Osteocyte (in vitro differentiated cells): Measurements from ENCODE around the gene GALE. TPM values are rescaled to one million over a fixed set of nuclear protein-coding genes. Genes with fewer than 3 reads are reported as not detected.
"Not testable (repeated sequence)": the region's sequence is repeated elsewhere in the genome, so short reads cannot be mapped to it uniquely, and the experiment has no call there.

Source experiments
- DNase-seq: peaks from one replicate; pipeline ENCODE4 v3.0.0; 2021; ENCODE audit warnings: mixed read lengths; ENCODE audit not compliant: unreplicated experiment; ENCODE audit errors: extremely low spot score
- H3K27ac Mint-ChIP-seq: one replicate; pipeline ENCODE4 v1.8.0; 2021; ENCODE audit warnings: mild to moderate bottlenecking, mixed read lengths; ENCODE audit not compliant: unreplicated experiment
- H3K27me3 Mint-ChIP-seq: one replicate; pipeline ENCODE4 v1.8.0; 2021; ENCODE audit warnings: mixed read lengths; ENCODE audit not compliant: unreplicated experiment
- H3K36me3 Mint-ChIP-seq: one replicate; pipeline ENCODE4 v1.8.0; 2021; ENCODE audit warnings: mixed read lengths; ENCODE audit not compliant: unreplicated experiment
- H3K4me1 Mint-ChIP-seq: one replicate; pipeline ENCODE4 v1.8.0; 2021; ENCODE audit warnings: mixed read lengths; ENCODE audit not compliant: unreplicated experiment
- H3K4me3 Mint-ChIP-seq: one replicate; pipeline ENCODE4 v1.8.0; 2021; ENCODE audit warnings: mild to moderate bottlenecking, moderate library complexity, mixed read lengths; ENCODE audit not compliant: unreplicated experiment
- H3K9me3 Mint-ChIP-seq: one replicate; pipeline ENCODE4 v1.8.0; 2021; ENCODE audit warnings: mixed read lengths; ENCODE audit not compliant: unreplicated experiment
- total RNA-seq: library from RNA; stranded (reverse); gene quantifications from 2 replicates; pipeline ENCODE4 v1.2.1, GENCODE V29; 2021
- TF ChIP-seq, protein P1 (sequence below): fragments of 200-600 bp; sonication (generic); IDR thresholded peaks from 2 replicates; pipeline ENCODE4 v1.5.0; 2021; ENCODE audit warnings: antibody characterized with exemption, mild to moderate bottlenecking, moderate library complexity

Gene GALE
- total RNA-seq, 1 donor from 2014 or later, result 17.5 TPM

DNA sequence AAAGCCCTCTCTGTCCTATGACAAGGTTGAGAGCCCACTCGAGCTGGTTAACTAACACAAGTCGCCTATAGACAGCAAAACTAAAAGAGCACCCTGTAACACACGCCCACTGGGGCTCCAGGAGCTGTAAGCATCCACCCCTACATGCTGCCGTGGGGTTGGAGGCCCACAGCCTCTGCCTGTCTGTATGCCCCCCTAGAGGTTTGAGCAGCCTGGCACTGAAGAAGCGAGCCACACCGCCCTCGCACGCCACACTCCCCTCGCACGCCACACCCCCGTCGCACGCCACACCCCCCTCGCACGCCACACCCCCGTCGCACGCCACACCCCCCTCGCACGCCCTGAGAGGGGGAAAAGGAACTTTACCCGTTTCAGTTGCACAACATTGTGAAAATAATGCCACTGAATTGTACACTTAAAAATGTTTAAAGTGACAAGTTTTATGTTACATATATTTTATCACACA is 37.9 kb upstream of the GALE start:
- TF ChIP-seq, protein P1, sequence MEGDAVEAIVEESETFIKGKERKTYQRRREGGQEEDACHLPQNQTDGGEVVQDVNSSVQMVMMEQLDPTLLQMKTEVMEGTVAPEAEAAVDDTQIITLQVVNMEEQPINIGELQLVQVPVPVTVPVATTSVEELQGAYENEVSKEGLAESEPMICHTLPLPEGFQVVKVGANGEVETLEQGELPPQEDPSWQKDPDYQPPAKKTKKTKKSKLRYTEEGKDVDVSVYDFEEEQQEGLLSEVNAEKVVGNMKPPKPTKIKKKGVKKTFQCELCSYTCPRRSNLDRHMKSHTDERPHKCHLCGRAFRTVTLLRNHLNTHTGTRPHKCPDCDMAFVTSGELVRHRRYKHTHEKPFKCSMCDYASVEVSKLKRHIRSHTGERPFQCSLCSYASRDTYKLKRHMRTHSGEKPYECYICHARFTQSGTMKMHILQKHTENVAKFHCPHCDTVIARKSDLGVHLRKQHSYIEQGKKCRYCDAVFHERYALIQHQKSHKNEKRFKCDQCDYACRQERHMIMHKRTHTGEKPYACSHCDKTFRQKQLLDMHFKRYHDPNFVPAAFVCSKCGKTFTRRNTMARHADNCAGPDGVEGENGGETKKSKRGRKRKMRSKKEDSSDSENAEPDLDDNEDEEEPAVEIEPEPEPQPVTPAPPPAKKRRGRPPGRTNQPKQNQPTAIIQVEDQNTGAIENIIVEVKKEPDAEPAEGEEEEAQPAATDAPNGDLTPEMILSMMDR, result no peak
- Mint-ChIP-seq H3K27me3 (peaks cover 29% of the 10 kb centered on the region), H3K4me3 (peak overlapping the region; percentile 76), H3K36me3 (no peaks in the 10 kb centered on the region), H3K9me3 (no peaks in the 10 kb centered on the region), H3K27ac (no peak overlapping the region), H3K4me1 (peaks cover 8% of the 10 kb centered on the region)
- DNase-seq, result peak; percentile 88

DNA sequence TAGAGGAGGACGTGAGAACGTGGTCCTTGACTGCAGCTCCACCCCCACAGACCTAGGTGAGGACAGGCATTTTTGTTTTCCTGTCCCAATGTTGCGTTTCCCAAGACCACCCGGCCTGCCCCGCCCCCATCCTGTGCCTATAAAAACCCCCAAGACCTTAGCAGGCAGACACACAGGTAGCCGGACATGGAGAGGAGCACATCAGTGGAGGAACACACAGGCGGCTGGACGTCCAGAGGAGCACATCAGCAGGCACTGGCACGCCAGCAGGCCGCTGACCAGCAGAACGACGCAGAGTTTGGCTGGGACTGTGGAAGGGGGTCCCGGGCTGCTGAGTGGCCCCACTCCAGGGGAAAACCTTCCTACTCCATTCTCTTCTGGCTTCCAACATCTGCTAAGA is 37.4 kb upstream of the GALE start:
- Mint-ChIP-seq H3K27me3 (peaks cover 31% of the 10 kb centered on the region), H3K4me3 (peak overlapping the region; percentile 76), H3K4me1 (peaks cover 8% of the 10 kb centered on the region), H3K36me3 (no peaks in the 10 kb centered on the region), H3K27ac (no peak overlapping the region), H3K9me3 (no peaks in the 10 kb centered on the region)
- DNase-seq, result no peak
- TF ChIP-seq, protein P1, result no peak

DNA sequence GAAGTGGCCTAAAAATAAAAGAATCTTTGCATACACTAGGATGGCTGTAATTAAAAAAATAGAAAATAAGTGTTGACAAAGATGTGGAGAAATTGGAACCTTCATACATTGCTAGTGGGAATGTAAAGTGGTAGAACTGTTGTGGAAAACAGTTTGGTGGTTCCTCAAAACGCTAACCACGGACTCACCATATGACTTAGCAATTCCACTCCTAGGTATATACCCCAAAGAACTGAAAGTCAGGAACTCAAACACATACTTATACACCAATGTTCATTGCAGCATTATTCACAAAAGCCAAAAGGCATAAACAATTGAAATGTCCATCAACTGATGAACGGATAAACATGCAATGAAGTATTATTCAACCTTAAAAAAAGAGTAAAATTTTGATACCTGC is 35.5 kb upstream of the GALE start:
- Mint-ChIP-seq H3K27ac (no peak overlapping the region), H3K4me1 (peaks cover 8% of the 10 kb centered on the region), H3K4me3 (no peak overlapping the region), H3K36me3 (no peaks in the 10 kb centered on the region), H3K9me3 (no peaks in the 10 kb centered on the region), H3K27me3 (peaks cover 19% of the 10 kb centered on the region)
- DNase-seq, result no peak
- TF ChIP-seq, protein P1, result no peak

DNA sequence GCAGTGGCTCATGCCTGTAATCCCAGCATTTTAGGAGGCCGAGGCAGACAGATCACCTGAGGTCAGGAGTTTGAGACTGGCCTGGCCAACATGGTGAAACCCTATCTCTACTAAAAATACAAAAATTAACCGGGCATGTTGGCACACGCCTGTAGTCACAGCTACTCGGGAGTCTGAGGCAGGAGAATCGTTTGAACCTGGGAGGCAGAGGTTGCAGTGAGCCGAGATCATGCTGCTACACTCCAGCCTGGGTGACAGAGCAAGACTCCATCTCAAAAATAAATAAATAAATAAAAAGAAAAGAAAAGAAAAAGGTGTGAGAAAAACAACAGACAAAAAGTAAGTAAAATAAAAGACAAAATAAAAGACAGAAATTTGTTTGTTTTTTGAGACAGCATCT is 33.6 kb upstream of the GALE start:
- not testable (repeated sequence) for H3K27ac Mint-ChIP-seq, H3K4me3 Mint-ChIP-seq, H3K36me3 Mint-ChIP-seq, H3K4me1 Mint-ChIP-seq, DNase-seq, H3K9me3 Mint-ChIP-seq
- H3K27me3 Mint-ChIP-seq, result peaks cover 17% of the 10 kb centered on the region

DNA sequence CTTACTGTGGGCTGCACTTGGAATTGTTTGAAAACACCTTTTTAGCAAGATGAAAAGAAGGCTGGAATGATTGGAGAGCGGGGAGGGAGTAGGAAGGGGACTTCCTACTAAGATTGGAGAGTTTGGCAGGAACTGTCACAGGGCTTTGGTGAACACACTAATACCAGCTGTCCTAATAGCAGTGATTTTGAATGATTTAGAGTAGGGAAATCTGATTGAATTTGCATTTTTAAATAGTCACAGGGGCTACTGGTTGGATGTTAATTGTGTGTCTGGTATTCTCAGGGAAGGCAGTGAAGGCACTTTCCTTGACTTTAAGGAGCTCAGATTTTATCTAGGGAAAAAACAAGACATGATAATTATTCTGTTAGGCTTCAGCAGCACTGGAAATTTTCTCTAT is 27.2 kb upstream of the GALE start:
- TF ChIP-seq, protein P1, result no peak

DNA sequence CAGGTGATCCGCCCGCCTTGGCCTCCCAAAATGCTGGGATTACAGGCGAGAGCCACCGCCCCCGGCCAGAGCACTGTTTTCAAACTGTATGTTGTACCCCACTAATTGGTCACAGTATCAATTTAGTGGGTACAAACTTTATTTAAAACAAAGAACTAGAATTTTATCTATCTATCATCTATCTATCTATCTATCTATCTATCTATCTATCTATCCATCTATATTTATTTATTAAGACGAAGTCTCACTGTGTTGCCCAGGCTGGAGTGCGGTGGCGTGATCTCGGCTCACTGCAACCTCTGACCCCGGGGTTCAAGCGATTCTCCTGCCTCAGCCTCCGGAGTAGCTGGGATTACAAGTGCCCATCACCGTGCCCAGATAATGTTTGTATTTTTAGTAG is 26.0 kb upstream of the GALE start:
- not testable (repeated sequence) for H3K27ac Mint-ChIP-seq, H3K36me3 Mint-ChIP-seq, H3K9me3 Mint-ChIP-seq, DNase-seq, H3K27me3 Mint-ChIP-seq
- peak overlapping the region; percentile 35 for H3K4me3 Mint-ChIP-seq
- H3K4me1 Mint-ChIP-seq, result peaks cover 18% of the 10 kb centered on the region

More for the DNA sequence above, 27.2 kb upstream of the GALE start:
- Mint-ChIP-seq H3K27me3 (peaks cover 4% of the 10 kb centered on the region), H3K9me3 (no peaks in the 10 kb centered on the region), H3K36me3 (no peaks in the 10 kb centered on the region), H3K27ac (no peak overlapping the region), H3K4me3 (no peak overlapping the region), H3K4me1 (peaks cover 18% of the 10 kb centered on the region)
- no peak for DNase-seq
